ENCODE measurements around the gene DPM3.

The DPM3 gene

DNA sequence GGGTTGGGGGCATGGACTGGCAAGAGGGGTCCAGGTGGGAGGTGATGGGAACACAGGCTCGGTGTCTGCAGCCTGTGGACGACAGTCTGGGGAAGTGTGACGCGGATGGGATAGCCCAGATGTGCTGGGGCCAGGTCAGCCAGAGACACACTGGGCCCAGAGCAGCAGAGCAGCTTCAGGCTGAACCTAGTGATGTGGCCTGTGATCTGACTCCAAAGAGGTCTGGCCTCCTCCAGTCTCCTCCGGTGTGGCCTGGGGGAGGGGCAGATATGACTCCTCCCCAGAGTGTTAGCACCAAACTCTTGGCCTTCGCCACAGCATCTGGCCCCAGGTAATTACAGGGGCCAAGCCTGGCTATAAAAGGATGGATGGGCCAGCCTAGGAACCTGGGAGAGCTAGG, 48.2 kb downstream of the DPM3 start:
- DNase-seq = peak in 1 of 3 donors; percentile 17

DNA sequence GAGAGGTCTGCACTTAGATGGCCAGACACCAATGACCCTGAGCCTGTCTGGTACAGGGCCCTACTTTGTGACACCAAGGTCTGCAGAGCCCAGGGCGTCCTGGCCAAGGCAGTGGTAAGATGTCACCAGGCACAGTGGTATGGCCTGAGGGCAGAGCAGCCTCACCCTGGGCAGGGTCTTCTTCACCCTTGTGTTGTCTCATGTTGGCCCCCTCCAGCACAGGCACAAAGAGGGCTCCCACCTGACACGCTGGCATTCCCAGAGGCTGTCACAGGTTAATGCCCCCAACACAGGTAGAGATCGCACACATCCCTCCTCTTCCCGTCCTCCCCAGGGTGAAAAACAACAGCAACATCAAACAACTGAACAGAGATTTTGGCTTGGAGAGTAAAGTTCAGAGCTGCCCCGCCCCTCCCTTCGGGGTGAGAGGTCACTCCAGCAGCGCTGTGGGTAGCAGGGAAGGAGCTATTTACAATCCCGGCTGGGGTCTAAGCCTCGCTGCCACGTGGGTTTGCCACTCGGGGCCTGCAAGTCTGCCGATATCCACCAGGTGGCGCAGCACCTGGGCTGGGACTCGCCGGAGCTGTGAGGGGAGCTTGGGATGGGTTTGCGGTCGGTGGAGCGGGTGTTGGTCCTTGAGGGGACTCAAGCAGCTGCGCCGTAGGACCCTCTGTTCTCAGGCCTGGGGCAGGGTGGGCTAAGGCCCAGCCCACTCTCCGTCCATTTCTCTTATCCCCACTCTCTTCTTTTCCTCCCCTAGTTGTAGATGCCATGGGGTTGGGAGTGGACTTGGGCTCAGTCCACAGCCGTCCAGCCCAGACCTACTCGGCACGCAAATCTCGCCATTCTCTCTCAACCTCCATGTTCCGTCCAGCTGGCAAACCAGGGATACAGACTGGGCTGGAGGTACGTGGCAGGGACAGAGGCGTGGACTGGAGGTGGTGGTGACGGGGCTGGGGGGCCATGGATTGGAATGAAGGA, 49.0 kb downstream of the DPM3 start:
- peak; percentile 81 to 86 (median 86) for DNase-seq
